ENCODE results near the gene C19orf67.

The C19orf67 gene

DNA sequence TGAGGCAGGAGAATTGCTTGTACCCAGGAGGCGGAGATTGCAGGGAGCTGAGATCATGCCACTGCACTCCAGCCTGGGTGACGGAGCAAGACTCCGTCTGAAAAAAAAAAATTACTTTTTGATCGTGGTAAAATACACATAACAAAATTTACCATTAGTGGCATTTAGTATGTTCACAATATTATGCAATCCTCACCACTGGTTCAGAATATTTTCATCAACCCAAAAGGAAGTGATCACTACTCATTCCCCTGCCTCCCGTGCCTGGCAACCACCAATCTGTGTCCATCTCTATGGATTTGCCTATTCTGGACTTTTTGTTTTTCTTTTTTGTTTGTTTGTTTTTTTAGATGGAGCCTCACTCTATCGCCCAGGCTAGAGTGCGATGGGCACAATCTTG is 22.5 kb downstream of the C19orf67 start:
- TF ChIP-seq, protein P1, sequence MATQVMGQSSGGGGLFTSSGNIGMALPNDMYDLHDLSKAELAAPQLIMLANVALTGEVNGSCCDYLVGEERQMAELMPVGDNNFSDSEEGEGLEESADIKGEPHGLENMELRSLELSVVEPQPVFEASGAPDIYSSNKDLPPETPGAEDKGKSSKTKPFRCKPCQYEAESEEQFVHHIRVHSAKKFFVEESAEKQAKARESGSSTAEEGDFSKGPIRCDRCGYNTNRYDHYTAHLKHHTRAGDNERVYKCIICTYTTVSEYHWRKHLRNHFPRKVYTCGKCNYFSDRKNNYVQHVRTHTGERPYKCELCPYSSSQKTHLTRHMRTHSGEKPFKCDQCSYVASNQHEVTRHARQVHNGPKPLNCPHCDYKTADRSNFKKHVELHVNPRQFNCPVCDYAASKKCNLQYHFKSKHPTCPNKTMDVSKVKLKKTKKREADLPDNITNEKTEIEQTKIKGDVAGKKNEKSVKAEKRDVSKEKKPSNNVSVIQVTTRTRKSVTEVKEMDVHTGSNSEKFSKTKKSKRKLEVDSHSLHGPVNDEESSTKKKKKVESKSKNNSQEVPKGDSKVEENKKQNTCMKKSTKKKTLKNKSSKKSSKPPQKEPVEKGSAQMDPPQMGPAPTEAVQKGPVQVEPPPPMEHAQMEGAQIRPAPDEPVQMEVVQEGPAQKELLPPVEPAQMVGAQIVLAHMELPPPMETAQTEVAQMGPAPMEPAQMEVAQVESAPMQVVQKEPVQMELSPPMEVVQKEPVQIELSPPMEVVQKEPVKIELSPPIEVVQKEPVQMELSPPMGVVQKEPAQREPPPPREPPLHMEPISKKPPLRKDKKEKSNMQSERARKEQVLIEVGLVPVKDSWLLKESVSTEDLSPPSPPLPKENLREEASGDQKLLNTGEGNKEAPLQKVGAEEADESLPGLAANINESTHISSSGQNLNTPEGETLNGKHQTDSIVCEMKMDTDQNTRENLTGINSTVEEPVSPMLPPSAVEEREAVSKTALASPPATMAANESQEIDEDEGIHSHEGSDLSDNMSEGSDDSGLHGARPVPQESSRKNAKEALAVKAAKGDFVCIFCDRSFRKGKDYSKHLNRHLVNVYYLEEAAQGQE (IDR thresholded peaks at IDR 0.05; ENCODE audit: insufficient read depth in 1 of 2, low read depth in 2 of 2, low read length in 2 of 2) = no peak
- TF ChIP-seq POLR2AphosphoS5 (IDR thresholded peaks at IDR 0.05; ENCODE audit: low read depth, low read length) = no peak
- TF ChIP-seq TAF1 (IDR thresholded peaks at IDR 0.05; ENCODE audit: borderline replicate concordance, insufficient read depth, low read length) = no peak
- TF ChIP-seq FOXP2 (optimal IDR thresholded peaks at IDR 0.05; ENCODE audit: borderline replicate concordance, extremely low read depth, extremely low read length, insufficient read depth) = no peak
- no peak for TF ChIP-seq SIN3A (IDR thresholded peaks at IDR 0.05; ENCODE audit: borderline replicate concordance, insufficient read depth, low read length)

DNA sequence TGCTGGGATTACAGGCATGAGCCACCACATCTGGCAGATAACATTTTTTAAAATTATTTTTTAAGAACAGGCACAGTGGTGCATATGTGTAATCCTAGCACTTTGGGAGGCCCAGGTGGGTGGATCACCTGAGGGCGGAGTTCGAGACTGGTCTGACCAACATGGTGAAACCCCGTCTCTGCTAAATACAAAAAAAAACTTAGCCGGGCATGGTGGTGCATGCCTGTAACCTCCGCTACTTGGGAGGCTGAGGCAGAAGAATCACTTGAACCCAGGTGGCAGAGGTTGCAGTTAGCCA is 23.1 kb downstream of the C19orf67 start:
- TF ChIP-seq TAF1 (IDR thresholded peaks at IDR 0.05; ENCODE audit: borderline replicate concordance, insufficient read depth, low read length) (no peak), SIN3A (IDR thresholded peaks at IDR 0.05; ENCODE audit: borderline replicate concordance, insufficient read depth, low read length) (no peak), POLR2AphosphoS5 (IDR thresholded peaks at IDR 0.05; ENCODE audit: low read depth, low read length) (no peak), FOXP2 (optimal IDR thresholded peaks at IDR 0.05; ENCODE audit: borderline replicate concordance, extremely low read depth, extremely low read length, insufficient read depth) (no peak)
- TF ChIP-seq, protein P1 (IDR thresholded peaks at IDR 0.05; ENCODE audit: insufficient read depth in 1 of 2, low read depth in 2 of 2, low read length in 2 of 2) = no peak

DNA sequence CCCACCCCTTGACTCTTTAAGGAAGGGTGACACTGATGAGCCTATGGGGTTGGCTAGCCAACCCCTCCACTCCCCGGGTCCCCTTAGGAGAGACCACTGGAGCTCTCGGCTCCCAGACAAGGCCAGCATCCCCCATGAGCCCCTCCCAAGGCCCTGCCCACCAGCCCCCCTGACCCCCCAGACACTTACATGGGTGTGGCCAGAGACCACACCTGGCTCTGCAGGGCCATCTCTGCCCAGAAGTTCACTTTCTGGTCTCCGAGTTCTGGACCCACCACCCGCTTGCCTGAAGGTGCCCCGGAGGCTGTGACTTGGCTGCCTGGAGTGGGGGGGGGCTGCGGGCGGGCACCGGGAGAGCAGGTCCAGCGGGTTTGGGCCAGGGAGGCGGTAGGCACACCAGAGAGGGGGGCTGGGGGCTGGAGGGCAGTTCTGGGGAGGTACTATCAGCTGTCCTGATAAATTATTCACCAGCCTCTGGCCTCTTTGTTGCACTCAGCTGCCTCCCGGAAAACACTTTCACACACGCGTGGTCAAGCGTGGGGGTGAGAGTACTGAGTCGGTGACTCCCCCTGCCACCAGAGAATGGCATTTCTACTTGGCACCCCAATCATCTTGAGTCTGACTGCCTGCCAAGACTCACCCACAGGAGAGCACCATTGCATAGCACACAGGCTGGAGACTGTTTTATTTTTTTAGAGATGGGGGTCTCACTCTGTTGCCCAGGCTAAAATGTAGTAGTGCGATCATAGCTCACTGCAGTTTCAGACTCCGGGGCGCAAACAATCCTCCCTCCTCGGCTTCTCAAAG is 23.6 kb downstream of the C19orf67 start, which contains the start of gene PALM3:
PALM3 (minus strand) TSS at position 326 of the 807 bp plus-strand sequence; CDS start at position 230, 96 bp downstream.
- TF ChIP-seq SIN3A (IDR thresholded peaks at IDR 0.05; ENCODE audit: borderline replicate concordance, insufficient read depth, low read length) (no peak), POLR2AphosphoS5 (IDR thresholded peaks at IDR 0.05; ENCODE audit: low read depth, low read length) (no peak), FOXP2 (optimal IDR thresholded peaks at IDR 0.05; ENCODE audit: borderline replicate concordance, extremely low read depth, extremely low read length, insufficient read depth) (no peak), TAF1 (IDR thresholded peaks at IDR 0.05; ENCODE audit: borderline replicate concordance, insufficient read depth, low read length) (no peak)
- TF ChIP-seq, protein P1 (IDR thresholded peaks at IDR 0.05; ENCODE audit: insufficient read depth in 1 of 2, low read depth in 2 of 2, low read length in 2 of 2) = no peak

DNA sequence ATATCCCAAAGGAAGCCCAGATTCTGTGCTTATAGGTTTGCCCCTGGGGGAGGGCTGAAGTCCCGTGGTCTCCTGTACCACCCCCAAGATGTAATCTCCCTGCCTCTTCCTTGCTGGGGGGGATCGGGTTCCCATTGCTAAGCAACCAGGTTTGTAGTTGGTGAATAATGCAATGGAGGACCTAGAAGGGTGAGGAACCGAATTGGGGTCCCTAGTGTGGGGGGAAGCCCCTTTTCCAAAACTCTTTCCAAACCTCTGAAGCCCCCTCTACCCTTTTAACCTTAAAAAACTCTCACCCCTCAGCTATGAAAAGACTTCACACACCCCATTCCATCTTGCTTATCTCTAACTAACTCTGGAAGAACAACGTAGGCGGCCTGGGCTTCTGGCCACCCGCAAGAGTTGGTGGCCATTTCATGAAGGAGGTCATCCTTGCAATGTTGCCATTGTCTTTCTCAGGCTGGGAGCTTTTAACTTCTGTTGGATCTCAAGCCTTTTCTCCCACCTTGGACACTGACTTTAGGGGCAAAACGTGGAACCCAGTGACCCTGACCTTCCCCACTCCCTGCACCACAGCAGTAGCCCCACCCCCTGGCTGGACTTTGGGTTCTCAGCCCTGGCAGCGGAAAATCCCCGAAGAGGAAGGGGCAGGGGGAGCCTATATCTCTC is 24.4 kb downstream of the C19orf67 start:
- TF ChIP-seq SIN3A (IDR thresholded peaks at IDR 0.05; ENCODE audit: borderline replicate concordance, insufficient read depth, low read length) (no peak), FOXP2 (optimal IDR thresholded peaks at IDR 0.05; ENCODE audit: borderline replicate concordance, extremely low read depth, extremely low read length, insufficient read depth) (no peak), POLR2AphosphoS5 (IDR thresholded peaks at IDR 0.05; ENCODE audit: low read depth, low read length) (no peak), TAF1 (IDR thresholded peaks at IDR 0.05; ENCODE audit: borderline replicate concordance, insufficient read depth, low read length) (no peak)
- TF ChIP-seq, protein P1 (IDR thresholded peaks at IDR 0.05; ENCODE audit: insufficient read depth in 1 of 2, low read depth in 2 of 2, low read length in 2 of 2) = no peak
